GM18505 (cell line): ENCODE results near the gene RANGAP1.
"Not testable (repeated sequence)": the region's sequence is repeated elsewhere in the genome, so short reads cannot be mapped to it uniquely, and the experiment has no call there.

ENCODE experiments used
- ATAC-seq: cut with Tn5 transposase; IDR thresholded peaks from one replicate; pipeline ENCODE4 v1.9.1; 2021; ENCODE audit not compliant: unreplicated experiment
- POLR2A ChIP-seq: IDR thresholded peaks from 4 replicates; pipeline ENCODE4 v1.6.1; 2011; ENCODE audit warnings: borderline replicate concordance; ENCODE audit not compliant: insufficient read depth, insufficient read length; ENCODE audit errors: extremely low read depth

RANGAP1 gene

DNA sequence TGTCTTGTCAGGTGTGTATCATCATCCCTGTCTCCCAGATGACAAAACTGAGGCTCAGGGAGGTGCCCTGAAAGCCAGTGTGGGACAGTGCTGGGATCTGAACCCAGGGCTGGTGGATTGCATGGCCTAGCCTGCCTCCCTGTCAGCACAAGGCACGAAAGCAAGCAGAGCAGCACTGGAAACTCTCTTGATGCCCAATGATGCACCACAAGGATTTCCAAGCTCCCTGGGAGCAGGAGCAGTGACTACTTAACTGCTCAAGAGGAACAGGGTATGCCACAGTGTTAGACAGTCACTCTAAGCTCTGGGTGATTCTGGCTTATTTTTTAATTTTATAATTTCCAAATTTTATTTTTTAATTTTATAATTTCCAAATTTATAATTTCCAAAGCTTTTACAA lies 24.3 kb upstream of the RANGAP1 start:
- ATAC-seq = no peak
- TF ChIP-seq POLR2A = no peak

DNA sequence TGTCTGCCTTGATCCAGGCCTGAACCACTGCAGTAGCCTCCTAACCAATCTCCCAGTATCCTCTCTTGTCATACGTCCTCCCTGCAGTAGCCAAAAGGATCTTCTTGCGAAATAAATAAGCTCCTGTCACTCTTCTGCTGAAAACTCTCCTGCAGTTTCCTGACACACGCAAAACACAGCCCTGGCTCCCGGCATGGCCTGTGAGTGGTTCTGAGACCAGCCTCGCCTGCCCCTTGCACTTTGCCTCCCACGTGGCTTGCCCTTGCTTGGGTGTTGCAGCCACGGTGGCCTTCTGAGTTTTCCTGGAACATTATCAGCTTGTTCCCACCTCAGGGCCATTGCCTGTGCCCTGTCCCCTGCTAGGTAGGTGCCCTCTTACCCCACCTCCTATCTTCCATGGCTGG lies 22.6 kb upstream of the RANGAP1 start:
- no peak for ATAC-seq
- no peak for TF ChIP-seq POLR2A

DNA sequence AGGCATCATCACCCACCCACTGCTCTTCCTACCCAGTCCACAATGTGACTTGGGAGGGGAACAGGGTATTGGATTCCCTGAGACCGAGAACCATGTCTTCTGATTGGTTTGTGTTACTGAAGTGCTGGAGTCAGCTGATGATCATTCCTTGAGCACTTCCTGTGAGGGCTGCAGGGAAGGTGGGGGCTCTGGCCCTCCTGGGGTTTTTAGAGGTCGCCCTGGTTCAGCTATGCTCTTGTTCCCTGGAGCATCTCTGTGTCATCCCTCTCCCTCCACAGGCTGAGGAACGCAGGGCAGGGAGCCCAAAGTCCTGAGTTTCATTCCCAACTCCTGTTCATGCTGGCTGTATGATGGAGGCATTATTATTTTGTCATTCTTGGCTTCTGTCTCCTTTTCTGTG lies 22.1 kb upstream of the RANGAP1 start:
- no peak for TF ChIP-seq POLR2A
- no peak for ATAC-seq

DNA sequence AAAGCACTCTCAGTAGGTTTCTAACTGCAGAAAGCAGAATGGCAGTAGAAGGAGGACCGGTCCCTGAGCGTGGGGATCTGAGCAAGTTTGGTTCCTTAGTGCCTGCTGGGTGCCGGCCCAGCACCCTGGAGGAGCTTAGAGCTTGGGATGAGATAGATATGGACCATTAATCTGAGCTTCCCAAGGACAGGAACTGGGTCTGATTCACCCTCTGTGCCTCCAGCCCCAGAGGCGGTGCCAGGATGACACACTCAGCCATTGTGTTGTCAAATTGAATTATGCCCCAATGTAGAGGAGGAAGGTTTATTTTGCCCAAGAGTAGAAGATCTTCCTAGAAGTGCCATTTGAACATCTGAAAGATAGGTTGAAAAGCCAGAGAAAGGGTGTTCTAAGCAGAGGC lies 19.7 kb upstream of the RANGAP1 start:
- no peak for ATAC-seq
- no peak for TF ChIP-seq POLR2A

DNA sequence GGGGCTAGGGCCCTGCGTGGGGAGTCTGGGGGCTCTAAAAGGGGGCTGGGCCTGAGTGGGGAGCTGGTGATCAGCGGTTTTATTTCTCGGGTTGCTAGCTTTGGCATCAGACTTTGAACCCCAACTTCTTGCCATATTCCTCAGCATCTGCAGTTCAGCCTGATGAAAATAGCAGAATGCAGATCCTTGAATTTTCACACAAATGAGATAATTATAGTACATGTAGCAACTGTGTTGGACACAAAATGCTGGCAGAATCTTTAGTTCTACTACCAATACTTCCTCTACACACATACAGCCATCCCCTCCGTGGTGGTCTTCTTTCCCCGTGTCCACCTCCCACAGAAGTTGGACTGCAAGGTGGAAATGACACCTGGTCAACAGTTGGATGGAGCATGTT lies 16.8 kb upstream of the RANGAP1 start:
- no peak for TF ChIP-seq POLR2A
- ATAC-seq = no peak

DNA sequence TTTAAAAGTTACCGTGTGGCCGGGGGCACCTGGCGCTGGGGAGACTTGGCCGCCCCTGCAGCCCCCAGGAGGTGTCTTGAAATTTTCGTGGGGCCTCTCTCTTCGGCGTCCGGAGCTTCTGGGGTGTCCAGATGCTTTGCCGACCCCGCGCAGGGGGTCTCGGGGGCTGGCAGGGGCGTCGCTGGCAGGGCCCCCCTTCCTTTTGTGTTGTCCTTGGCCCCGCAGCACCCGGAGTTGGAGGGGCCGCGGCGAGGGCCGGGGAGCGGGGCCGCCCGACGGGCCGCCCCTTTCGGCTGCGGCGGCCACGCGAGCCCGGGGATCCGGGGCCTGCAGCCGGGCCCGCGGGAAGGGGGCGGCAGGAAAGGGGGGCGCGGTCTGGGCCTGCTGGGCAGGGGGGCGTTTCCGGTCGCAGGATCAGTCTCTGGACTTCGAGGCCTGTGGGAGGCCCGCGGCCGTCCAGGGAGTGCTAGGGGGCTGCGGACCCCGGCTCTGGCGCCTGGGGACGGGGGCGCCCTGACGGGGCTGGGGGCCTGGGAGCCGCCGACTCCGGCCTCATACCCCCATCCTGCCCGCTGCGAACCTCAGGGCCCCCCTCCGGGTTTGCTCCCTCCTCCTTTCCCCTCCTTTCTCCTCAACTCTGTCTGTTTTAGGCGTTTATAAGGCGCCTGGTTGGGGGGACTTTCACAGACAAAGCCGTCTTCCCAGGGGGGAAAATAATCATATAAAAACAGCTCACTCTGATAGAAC lies 16.2 kb upstream of the RANGAP1 start:
- no peak for ATAC-seq
- no peak for TF ChIP-seq POLR2A

DNA sequence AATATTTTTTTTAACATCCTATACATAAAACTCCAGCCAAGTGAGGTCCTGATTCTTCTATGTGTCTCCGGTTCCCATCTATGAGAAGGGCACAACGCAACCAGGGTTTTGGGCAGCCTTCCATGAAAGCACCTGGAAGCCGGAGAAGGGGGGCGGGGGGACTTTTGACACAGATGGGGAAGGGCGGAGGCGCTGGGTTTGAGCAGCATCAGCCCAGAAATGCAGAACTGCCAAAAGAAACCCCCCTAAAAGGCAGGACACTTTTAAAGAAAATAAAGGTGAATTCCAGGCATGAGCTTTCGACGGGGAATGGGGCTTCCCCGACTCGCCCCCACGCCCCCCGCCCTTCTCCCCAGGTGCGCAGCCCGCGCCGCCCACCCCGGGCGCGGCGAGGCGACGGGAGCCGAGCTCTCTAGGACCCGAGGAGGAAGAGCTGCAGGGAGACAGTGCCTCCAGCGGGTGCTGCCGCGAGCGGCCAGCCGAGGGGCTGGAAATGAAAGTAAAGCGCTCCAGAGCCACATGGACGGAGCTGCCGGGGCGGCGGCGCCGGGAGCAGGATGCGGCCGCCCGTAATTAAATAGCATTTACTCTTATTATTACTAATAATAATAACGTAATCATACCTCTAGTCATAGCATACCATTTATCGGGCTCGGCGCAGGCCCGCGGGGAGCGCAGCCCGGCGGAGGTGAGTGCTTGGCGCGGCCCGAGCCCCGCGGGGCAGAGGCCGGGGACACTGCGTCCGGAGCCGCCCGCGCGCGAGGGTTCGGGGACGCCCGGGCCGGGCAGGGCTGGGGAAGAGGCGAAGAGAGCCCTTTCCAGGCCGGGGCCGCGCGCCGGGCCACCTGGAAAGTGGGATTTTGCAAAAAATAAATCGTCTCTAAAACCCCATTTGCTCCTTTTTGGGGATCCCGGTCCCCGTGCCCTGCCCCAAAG lies 15.4 kb upstream of the RANGAP1 start, which contains the start of gene ZC3H7B:
TSS of gene ZC3H7B (plus strand) at position 441 of the 936 bp plus-strand sequence. CDS start 19,136 bp downstream, outside the sequence.
- TF ChIP-seq POLR2A = peak; percentile 84
- ATAC-seq = peak; percentile 76

DNA sequence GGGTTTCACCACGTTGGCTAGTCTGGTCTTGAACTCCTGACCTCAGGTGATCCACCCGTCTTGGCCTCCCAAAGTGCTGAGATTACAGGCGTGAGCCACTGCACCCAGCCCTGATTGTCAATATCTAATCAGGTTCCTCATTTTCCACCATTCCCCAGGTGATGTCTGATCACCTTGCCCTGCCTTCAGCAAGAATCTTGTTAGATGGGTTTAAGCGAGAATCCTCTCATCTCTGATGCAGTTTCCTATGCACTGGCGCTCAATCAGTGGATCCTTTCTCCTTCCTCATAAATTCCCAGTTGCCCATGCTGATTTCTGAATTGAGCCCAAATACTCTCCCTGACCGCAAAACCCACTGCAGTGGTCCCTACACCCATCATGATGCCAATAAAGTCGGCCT lies 14.7 kb upstream of the RANGAP1 start:
- ATAC-seq = no peak
- no peak for TF ChIP-seq POLR2A

DNA sequence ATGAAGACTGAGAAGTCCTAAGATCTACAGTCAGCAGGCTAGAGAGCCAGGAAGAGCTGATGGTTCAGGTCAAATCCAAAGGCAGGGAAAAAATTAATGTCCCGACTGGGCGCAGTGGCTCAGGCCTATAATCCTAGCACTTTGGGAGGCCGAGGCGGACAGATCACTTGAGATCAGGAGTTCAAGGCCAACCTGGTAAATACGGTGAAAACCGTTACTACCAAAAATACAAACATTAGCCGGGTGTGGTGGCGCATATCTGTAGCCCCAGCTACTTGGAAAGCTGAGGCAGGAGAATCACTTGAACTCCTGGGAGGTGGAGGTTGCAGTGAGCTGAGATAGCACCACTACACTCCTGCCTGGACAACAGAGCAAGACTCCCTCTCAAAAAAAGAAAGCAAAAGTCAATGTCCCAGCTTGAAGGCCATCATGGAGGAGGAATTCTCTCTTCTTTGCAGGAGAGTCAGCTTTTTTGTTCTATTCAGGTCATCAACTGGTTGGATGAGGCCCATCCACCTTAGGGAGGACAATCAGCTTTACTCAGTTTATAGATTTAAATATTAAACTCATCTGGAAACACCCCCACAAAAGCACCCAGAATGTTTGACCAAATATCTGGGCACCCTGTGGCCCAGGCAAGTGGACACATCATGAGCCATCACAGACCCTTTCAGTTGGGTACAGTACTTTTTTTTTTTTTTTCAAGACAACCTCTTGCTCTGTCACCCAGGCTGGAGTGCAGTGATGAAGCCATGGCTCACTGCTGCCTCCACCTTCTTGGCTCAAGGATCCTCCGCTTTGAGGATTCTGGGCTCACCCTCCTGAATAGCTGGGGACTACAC lies 11.1 kb upstream of the RANGAP1 start:
- ATAC-seq = no peak
- TF ChIP-seq POLR2A = no peak

DNA sequence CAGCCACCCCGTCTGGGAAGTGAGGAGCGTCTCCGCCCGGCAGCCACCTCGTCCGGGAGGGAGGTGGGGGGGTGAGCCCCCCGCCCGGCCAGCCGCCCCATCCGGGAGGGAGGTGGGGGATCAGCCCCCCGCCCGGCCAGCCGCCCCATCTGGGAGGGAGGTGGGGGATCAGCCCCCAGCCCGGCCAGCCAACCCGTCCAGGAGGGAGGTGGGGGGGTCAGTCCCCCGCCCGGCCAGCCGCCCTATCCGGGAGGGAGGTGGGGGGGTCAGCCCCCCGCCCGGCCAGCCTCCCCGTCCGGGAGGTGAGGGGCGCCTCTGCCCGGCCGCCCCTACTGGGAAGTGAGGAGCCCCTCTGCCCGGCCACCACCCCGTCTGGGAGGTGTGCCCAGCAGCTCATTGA lies 8.8 kb upstream of the RANGAP1 start:
- ATAC-seq = not testable (repeated sequence)

DNA sequence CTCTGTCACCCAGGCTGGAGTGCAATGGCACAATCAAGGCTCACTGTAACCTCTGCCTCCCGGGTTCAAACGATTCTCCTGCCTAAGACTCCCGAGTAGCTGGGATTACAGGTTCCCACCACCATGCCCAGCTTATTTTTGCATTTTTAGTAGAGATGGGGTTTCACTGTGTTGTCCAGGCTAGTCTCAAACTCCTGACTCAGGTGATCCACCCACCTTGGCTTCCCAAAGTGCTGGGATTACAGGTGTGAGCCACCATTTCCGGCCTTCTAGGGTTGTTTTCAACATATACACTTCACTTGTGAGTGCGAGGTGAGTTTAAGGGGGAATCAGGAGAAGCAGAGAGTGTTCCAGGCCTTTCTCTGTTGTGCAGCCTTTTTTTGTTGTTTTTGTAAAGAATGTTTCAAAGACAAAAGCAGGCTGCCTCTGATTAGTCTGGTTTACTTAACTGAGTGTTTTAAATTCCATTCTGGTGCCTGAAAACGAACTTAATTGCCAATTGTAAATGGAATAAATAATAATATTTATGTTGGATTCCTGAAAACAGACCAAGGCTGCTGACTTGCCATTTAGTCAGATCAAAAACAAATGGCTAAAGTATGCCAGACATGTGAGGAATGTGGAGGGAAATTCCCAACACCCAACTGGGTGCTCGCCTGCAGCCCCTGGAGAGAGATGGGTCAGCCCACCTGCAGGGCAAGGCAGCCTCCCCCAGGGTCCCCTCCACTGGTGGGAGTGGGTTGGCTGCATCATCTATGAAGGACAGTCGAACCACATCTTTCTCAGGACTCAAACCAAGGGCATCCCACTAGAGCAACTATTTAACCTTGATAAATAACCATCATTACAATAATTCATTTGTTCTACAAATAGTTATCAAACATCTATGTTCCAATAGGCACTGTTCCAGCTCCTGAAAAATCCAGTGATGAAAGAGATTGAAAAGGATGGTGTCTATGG lies 4.6 kb upstream of the RANGAP1 start:
- no peak for ATAC-seq
- TF ChIP-seq POLR2A = no peak

DNA sequence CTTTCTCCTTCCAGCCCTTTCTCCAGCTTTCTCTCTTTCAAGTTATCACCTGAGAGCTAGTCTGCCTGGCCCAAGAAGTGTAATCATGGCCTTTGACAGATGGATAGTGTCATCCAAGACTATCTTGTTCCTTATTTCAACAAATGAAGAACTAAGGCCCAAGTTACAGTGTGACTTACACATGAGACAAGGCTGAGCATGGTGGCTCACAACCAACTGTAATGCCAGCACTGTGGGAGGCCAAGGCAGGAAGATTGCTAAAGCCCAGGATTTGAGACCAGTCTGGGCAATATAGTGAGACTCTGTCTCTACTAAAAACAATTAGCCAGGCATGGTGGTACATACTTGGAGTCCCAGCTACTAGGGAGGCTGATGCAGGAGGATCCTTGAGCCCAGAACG lies 3.7 kb upstream of the RANGAP1 start:
- ATAC-seq = no peak
- no peak for TF ChIP-seq POLR2A

DNA sequence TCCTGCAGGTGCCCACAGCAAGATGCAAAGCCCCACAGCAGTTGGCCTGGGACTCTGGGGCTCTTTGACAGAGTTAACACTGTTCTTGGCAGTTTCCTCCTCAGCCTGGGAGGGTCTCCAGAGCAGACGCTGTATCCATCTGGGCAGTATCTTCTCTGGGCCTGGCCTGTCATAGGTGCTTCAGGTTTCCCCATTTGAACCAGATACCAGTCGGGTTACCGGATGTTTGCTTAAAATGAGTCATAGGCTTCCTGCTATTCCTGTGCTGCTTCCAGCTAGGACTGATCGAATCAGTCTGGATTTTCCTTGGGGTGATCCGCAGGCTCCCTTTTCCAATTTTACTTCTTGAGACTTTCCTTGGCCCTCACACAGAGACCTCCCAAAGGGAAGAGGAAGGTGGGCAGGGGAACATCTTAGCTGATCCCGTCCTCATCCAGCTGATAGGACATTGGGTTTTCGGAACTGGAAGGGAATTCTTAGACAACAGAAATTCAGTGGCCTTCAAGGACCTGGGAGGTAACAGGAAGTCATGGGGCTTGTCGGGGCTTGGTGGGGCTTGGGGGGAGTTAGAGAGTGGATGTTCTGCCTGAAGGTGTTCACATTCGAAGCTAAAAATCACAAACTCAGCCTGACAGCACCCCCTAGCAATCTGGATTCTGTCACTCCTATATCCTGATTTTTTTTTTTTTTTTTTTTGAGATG lies 2.4 kb upstream of the RANGAP1 start:
- no peak for TF ChIP-seq POLR2A
- no peak for ATAC-seq
